Epithelial cell of proximal tubule (primary cell): ENCODE results near the gene PIEZO1. TPM values are rescaled to one million over a fixed set of nuclear protein-coding genes. Genes with fewer than 3 reads are reported as not detected.
A peak's percentile ranks its signal among the peaks of the same experiment; 100 is the strongest.

Experiments used
- DNase-seq: peaks from one replicate; pipeline ENCODE4 v3.0.0-alpha.2; 2011; ENCODE audit warnings: low read depth
- H3K4me3 ChIP-seq: 2 replicates; pipeline ENCODE4 v1.5.1; 2011; ENCODE audit warnings: low read depth, mild to moderate bottlenecking, low read length
- CTCF ChIP-seq: conservative IDR thresholded peaks from 2 replicates; pipeline ENCODE4 v1.5.1; 2012; ENCODE audit warnings: low read depth, mild to moderate bottlenecking, low read length
- total RNA-seq: library from RNA; depleted of rRNA; stranded (reverse); fragments of >200 nt; gene quantifications from 2 replicates; pipeline ENCODE4 v1.2.3, GENCODE V29; 2015

Gene PIEZO1
- total RNA-seq, 1 donor from 2014 or later: 246 TPM

- TF ChIP-seq CTCF: peak; percentile 68
- no peak overlapping the region for H3K4me3 ChIP-seq
- DNase-seq: no peak
These were observed 31.0 kb upstream of the PIEZO1 start for GRCh38 chr16:88815901-88816589.

- no peak for TF ChIP-seq CTCF
- no peak for DNase-seq
- H3K4me3 ChIP-seq: no peak overlapping the region
These were observed 30.2 kb upstream of the PIEZO1 start for GRCh38 chr16:88815227-88815626.

- DNase-seq: no peak
- TF ChIP-seq CTCF: no peak
These were observed 29.1 kb upstream of the PIEZO1 start for GRCh38 chr16:88814144-88814502.

GRCh38 chr16:88813269-88814143, 28.5 kb upstream of the PIEZO1 start:
- TF ChIP-seq CTCF: no peak
- H3K4me3 ChIP-seq: no peak overlapping the region
- no peak for DNase-seq

More at GRCh38 chr16:88814144-88814502, 29.1 kb upstream of the PIEZO1 start:
- H3K4me3 ChIP-seq: no peak overlapping the region

- DNase-seq: no peak
- TF ChIP-seq CTCF: no peak
These were observed 27.7 kb upstream of the PIEZO1 start for GRCh38 chr16:88812513-88813268.

GRCh38 chr16:88811769-88812512, 26.9 kb upstream of the PIEZO1 start, which contains the start of gene APRT:
TSS of gene APRT (minus strand) at chr16:88811928. CDS start at chr16:88811899, 29 bp downstream.
- no peak for TF ChIP-seq CTCF
- peak within 1 kb of the TSS; percentile 67 for H3K4me3 ChIP-seq
- DNase-seq: peak; percentile 46

More at GRCh38 chr16:88812513-88813268, 27.7 kb upstream of the PIEZO1 start:
- peak overlapping the region; percentile 67 for H3K4me3 ChIP-seq
